Calu3 (cell line): ENCODE data around the gene UBC. TPM values are rescaled to one million over a fixed set of nuclear protein-coding genes. Genes with fewer than 3 reads are reported as not detected.
A peak's percentile ranks its signal among the peaks of the same experiment; 100 is the strongest.

Experiments
- BruUV-seq: library from RNA; stranded (reverse); fragments of 400-500 nt; replicated peaks from 2 replicates; lab custom pipeline; 2021; lab: Mats Ljungman, UMichigan
- CTCF ChIA-PET: fragments of 300-600 bp; sonication (Branson Sonifier 250); formaldehyde crosslinking; loops from one replicate; lab custom pipeline; 2022; ENCODE audit warnings: antibody characterized with exemption; lab: Charles Lee
- DNase-seq: peaks from one replicate; pipeline ENCODE4 v3.0.0; 2022
- H3K27ac Mint-ChIP-seq: one replicate; pipeline ENCODE4 v1.8.0; 2022; ENCODE audit warnings: mixed read lengths; ENCODE audit not compliant: unreplicated experiment
- H3K27me3 Mint-ChIP-seq: one replicate; pipeline ENCODE4 v1.8.0; 2022; ENCODE audit warnings: mixed read lengths; ENCODE audit not compliant: unreplicated experiment
- H3K36me3 Mint-ChIP-seq: one replicate; pipeline ENCODE4 v1.8.0; 2022; ENCODE audit warnings: mild to moderate bottlenecking, moderate library complexity, mixed read lengths; ENCODE audit not compliant: insufficient read depth, unreplicated experiment
- H3K4me1 Mint-ChIP-seq: one replicate; pipeline ENCODE4 v1.8.0; 2022; ENCODE audit warnings: mild to moderate bottlenecking, low read depth, mixed read lengths; ENCODE audit not compliant: unreplicated experiment
- H3K4me3 Mint-ChIP-seq: one replicate; pipeline ENCODE4 v1.8.0; 2022; ENCODE audit warnings: mild to moderate bottlenecking, low read depth, moderate library complexity, mixed read lengths; ENCODE audit not compliant: unreplicated experiment
- H3K9me3 Mint-ChIP-seq: one replicate; pipeline ENCODE4 v1.8.0; 2022; ENCODE audit warnings: low read depth, mixed read lengths; ENCODE audit not compliant: unreplicated experiment
- intact Hi-C: fragments of 100-400 bp; cut with micrococcal nuclease; formaldehyde crosslinking; loops from one replicate; pipeline ENCODE4 v1.10.0; 2022; ENCODE audit not compliant: unreplicated experiment
- total RNA-seq: library from RNA; stranded (reverse); gene quantifications from 2 replicates; pipeline ENCODE4 v1.2.3, GENCODE V29; 2022
- TF ChIP-seq, protein P1 (sequence below): fragments of 200-600 bp; IDR thresholded peaks from one replicate; pipeline ENCODE4 v1.8.0; 2022; ENCODE audit warnings: antibody characterized with exemption; ENCODE audit not compliant: unreplicated experiment

UBC gene
- total RNA-seq, 1 experiment from 2014 or later, result 1,247 TPM

DNA sequence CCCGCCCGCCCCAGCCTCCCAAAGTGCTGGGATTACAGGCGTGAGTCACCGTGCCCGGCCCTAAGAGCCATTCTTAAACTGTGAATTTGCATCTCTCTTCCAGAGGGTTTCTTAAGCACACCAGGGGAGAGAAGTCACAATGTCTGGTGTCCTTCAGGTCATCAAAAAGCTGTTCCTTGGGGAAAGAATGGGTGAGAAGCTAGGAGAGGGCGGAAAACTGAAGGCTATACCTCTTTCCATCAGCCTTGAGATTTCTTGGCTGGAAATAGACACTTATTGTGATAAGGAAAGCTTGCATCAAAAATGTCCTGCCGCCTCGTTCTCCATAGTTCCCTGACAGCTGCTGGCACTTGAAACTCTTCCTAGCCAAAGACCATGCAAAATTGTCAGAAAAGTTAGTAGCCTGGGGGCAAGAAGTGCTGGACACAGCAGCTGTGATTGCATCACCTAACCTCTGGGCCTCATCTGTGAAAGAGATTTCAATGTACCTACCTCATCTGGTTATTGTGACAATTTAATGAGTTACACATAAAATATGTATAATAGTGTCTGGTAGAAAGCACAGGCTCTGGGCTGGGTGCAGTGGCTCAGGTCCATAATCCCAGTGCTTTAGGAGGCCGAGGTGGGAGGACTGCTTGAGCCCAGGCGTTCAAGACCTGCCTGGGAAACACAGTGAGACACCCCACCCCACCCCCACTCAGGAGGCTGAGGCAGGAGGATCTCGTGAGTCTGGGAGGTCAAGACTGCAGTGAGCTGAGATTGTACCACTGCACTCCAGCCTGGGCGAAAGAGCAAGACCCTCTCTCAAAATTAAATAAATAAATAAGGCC is 9.7 kb upstream of the UBC start:
- intact Hi-C loops, result no loop called here
- H3K36me3 Mint-ChIP-seq, result peaks cover 88% of the 10 kb centered on the region
- peaks cover 55% of the 10 kb centered on the region for H3K4me1 Mint-ChIP-seq
- CTCF ChIA-PET, result interaction anchor here (0.5 to 1.3 kb wide), 4 partner anchors 16 to 405 kb away, joined by 3 to 7 read pairs (median 4); no protein-coding TSS in a partner anchor
- BruUV-seq, result no TSS peak
- peak; percentile 54 for DNase-seq
- H3K4me3 Mint-ChIP-seq, result peak overlapping the region; percentile 33
- no peaks in the 10 kb centered on the region for H3K9me3 Mint-ChIP-seq
- TF ChIP-seq, protein P1, sequence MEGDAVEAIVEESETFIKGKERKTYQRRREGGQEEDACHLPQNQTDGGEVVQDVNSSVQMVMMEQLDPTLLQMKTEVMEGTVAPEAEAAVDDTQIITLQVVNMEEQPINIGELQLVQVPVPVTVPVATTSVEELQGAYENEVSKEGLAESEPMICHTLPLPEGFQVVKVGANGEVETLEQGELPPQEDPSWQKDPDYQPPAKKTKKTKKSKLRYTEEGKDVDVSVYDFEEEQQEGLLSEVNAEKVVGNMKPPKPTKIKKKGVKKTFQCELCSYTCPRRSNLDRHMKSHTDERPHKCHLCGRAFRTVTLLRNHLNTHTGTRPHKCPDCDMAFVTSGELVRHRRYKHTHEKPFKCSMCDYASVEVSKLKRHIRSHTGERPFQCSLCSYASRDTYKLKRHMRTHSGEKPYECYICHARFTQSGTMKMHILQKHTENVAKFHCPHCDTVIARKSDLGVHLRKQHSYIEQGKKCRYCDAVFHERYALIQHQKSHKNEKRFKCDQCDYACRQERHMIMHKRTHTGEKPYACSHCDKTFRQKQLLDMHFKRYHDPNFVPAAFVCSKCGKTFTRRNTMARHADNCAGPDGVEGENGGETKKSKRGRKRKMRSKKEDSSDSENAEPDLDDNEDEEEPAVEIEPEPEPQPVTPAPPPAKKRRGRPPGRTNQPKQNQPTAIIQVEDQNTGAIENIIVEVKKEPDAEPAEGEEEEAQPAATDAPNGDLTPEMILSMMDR, result no peak
- peaks cover 28% of the 10 kb centered on the region for H3K27me3 Mint-ChIP-seq
- peak overlapping the region; percentile 76 for H3K27ac Mint-ChIP-seq

DNA sequence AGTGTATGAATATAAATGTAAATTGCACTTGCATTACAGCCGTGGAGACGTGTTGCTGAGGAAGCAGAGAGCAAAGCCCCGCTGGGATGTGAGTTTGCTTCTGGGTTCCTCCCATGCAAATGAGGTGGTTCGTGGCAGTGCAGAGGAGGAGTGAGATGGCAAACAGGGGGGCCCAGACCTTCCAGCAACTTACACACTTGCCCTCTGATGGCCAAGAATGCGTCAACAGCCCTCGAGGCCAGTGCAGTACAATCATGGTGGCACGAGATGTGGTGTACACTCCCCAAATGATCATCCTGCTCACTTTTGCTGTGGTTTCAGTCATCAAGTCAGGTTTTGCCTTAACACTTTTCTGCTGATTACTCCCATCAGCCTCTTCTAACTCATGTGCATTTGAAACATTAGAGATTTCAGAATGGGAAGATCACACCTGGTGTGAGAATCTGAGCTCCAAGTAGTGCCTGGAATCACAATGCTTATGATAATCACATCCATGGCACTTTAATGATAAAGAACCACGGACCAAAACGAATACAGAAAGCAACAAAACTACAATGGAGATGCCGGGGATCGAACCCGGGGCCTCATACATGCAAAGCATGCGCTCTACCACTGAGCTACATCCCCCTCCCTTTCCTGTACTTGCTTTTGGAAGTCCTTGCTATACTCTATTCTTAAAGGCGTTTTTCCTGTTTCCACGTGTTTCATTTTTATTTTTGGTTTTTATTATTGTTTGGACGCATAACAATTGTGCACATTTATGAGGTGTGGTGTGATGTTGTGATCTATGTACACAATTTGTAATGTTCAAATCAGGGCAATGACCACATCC is 7.0 kb upstream of the UBC start:
- Mint-ChIP-seq H3K4me1 (peaks cover 52% of the 10 kb centered on the region), H3K9me3 (no peaks in the 10 kb centered on the region), H3K36me3 (peaks cover 86% of the 10 kb centered on the region), H3K4me3 (peak overlapping the region; percentile 98), H3K27ac (peak overlapping the region; percentile 100), H3K27me3 (peaks cover 12% of the 10 kb centered on the region)
- DNase-seq, result peak; percentile 77
- intact Hi-C loops, result no loop called here
- CTCF ChIA-PET, result interaction anchor here (1.0 to 1.4 kb wide), 2 partner anchors 17 to 19 kb away, joined by 4 to 8 read pairs; no protein-coding TSS in a partner anchor
- no TSS peak for BruUV-seq
- TF ChIP-seq, protein P1, result no peak

DNA sequence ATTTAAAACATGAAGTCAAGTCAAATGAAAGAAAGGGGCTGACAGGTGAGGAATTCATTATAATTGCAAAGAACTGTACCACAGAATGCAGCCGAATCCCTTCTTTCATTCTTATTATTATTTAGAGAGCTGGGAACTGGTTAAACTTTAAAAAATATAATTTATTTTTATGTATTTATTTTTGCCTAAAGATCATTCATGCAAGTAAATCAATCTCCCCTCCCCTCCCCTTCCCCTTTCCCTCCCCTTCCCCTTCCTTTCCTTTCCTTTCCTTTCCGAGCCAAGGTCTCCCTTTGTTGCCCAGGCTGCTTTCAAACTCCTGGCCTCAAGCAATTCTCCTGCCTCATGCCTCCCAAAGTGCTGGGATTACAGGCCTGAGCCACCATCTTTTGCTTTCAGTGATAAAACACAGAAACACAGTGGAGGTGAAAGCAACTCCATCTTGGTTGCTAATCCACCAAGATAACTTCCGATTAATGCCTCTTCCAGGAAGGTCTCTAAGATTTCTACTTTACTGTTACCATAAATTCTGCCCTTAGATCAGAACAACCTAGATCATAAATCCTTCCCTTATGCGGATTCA is 6.0 kb upstream of the UBC start:
- H3K4me3 Mint-ChIP-seq, result peak overlapping the region; percentile 98
- peak overlapping the region; percentile 100 for H3K27ac Mint-ChIP-seq
- no peak for DNase-seq
- peaks cover 12% of the 10 kb centered on the region for H3K27me3 Mint-ChIP-seq
- BruUV-seq, result no TSS peak
- intact Hi-C loops, result no loop called here
- no peaks in the 10 kb centered on the region for H3K9me3 Mint-ChIP-seq
- TF ChIP-seq, protein P1, result no peak
- peaks cover 86% of the 10 kb centered on the region for H3K36me3 Mint-ChIP-seq
- H3K4me1 Mint-ChIP-seq, result peaks cover 58% of the 10 kb centered on the region
- CTCF ChIA-PET, result interaction anchor here (0.6 to 5.9 kb wide), 4 partner anchors 12 to 1140 kb away, joined by 3 to 62 read pairs (median 21); no protein-coding TSS in a partner anchor
